ENCODE results near the gene SSBP2.
"Not testable (repeated sequence)": the region's sequence is repeated elsewhere in the genome, so short reads cannot be mapped to it uniquely, and the experiment has no call there.

Gene SSBP2

DNA sequence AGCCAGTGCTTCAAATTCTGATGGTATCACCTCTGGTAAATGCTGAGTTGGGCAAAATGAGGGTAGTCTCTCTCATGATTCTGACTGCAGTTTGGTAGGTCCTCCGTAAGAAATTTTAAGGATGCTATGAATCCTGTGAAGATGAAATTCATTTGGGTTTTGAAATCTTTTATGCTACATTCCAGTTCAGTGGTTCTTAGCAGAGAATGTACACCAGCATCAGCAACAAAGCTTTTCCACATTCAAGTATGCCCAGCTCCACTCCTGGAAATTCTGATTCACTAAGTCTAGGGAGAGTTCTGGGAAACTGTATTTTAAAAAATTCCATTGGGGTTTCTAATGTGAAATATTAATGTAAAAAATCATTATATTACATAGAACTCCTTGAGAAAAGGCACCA is 323.3 kb downstream of the SSBP2 start:
- DNase-seq = no peak

DNA sequence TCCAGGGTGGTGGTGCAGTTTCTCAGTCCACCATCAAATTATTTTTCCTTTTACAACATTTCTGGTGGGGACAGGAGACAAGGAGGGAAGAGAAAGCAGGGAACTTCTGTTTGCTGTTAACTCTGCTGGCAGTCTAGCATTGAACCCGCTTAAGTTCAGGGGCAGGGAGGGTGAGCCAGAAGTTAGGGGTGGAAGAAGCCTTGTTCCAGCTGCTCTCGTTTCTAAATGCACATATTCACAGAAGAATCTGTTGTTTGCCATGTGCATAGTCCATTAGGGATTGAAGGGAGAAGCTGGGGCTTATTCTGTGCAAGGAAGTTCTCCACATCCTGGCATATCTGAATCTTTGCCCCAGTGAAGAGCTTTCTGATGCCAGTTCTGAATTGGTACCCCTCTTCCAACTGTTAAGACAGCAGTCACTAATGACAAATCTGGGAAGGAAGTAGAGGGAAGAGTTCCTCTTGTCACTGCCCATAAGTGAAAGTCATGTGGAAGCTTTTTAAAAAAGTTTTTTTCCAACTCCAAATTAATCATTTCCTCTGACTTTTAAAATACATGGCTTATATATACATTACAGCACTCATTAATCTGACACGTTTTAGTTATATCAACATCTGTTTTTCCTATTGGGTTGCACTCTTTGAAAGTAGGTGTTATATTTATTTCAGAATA is 324.4 kb downstream of the SSBP2 start:
- DNase-seq = no peak

DNA sequence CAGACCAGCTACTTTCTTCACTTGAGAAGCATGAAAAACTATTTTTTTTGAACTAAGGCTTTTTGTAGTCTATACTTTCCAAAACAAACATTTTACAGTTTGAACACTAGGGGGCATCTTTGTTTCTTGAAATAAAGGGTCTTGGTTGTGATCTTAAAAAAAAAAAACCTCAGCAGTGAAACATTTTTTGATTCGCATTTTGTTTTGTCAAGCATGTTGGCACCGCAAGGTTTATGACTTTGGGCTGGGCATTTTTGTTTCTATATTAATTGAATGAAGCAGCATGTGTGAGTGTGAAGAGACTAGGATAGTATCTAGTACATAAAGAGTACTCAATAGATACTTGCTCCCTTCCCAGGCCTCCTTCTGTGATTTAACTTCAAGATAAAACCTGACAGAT is 325.3 kb downstream of the SSBP2 start:
- DNase-seq = peak; percentile 45

- no peak for DNase-seq
Measured at GRCh38 chr5:81424728-81425127, 326.2 kb downstream of the SSBP2 start.

DNA sequence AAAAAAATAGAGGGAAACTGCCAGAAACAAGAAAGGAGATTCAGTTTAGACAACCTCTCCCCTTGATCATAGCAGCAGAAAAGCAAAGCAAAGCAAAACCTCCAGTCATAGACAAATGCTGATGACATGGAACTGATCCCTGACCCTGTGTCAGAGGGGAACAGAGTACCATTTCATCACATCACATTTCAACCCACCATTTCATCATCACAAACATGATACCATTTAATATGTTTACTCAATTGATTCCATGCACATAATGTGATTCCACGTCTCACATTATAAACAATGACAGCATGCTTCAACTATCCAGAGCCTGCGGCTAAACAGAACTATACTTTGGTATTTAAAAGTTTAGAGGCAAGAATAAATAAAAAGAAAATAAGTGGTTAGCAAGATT is 328.2 kb downstream of the SSBP2 start:
- DNase-seq = no peak

GRCh38 chr5:81420039-81420667 is 330.7 kb downstream of the SSBP2 start:
- DNase-seq = no peak

DNA sequence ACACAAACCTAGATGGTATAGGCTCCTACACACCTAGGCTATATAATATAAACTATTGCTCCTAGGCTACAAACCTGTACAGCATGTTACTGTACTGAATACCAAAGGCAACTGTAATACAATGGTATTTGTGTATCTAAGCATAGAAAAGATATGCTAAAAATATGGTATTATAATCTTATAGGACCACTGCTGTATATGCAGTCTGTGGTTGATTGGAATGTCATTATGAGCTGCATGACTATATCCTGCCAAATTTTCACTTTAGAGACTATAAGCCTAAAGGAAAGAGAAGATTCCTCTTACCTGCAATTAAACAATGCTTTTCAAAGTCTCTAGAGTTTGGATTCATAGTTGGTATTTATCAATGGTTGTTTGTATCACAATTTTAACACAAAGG is 332.3 kb downstream of the SSBP2 start:
- no peak for DNase-seq

GRCh38 chr5:81417052-81417451 is 333.8 kb downstream of the SSBP2 start:
- DNase-seq = no peak

DNA sequence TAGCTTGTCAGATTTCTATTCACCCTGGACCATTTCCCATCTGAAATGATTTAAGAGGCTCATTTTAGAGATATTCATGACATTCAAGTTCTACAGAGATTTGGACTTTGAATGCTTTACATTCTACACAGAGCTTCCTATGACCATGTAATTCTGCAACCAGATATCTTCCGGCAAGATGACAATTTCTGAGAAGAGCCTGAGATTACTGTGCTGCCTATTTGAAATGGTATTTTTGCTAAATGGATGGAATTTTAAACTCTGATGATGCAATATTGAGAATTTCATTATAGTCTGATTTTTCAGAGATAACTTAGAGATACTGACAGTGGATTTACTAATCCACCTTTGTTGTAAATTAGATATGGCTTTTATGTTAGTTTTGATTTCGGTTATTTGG is 341.0 kb downstream of the SSBP2 start:
- no peak for DNase-seq

GRCh38 chr5:81409361-81409760 is 341.5 kb downstream of the SSBP2 start:
- no peak for DNase-seq

DNA sequence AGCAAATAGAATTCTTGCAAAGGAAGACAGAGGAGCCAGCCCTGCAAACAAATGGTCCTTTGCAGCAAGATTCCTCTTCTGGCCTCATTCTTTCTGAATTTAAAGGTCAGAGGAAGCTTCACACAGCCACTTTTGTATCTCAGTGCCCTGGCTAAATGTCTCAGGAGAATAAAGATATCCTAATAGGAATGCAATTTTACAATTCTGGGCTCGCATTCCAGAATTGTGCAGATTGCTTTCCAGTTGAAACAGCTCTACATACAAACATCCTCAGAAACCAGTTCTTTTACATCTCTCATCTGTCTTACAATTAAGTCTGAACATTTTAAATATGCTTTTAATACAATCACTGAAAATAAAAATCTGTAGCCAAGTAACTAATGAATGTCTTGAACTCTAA is 342.4 kb downstream of the SSBP2 start:
- DNase-seq = no peak

- DNase-seq = not testable (repeated sequence)
Measured at GRCh38 chr5:81407811-81408210, 343.1 kb downstream of the SSBP2 start.

- no peak for DNase-seq
Measured at GRCh38 chr5:81405126-81405891, 345.6 kb downstream of the SSBP2 start.

DNA sequence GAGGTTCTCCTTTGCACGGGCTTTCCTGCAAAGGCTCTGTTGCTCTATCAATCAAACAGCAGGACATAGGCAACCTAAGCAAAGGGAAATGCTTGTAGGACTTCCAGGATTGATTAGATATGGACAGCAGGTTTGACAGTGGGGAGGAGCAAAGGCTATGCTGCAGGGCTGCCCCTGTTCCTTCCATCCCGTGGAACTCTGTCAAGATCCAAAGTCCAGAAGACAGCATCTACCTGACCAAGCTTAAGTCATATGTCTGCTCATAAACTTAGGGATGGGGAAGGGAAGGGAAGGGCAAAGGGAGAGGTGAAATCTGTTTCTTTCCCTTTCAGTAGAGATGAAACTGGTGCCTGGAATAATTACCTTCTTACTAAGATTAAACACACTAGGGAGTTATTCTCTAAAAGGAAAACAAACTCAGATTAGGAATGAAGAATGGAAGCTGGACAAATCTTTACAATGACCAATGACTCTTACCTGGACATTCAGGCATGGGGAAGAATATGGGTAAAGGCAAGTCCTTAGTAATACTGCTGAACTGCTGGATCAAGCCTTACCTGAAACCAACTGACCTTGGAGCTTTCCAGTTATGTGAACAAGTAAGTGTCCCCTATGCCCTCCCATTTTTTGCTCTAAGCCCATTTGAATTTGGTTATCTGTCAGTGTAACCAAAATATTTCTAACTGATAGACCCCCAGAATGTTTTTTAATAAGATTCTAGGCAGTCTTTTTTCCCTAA is 348.5 kb downstream of the SSBP2 start:
- no peak for DNase-seq

GRCh38 chr5:81401266-81401665 is 349.6 kb downstream of the SSBP2 start:
- DNase-seq = no peak

- DNase-seq = no peak
Measured at GRCh38 chr5:81400375-81400774, 350.5 kb downstream of the SSBP2 start.

DNA sequence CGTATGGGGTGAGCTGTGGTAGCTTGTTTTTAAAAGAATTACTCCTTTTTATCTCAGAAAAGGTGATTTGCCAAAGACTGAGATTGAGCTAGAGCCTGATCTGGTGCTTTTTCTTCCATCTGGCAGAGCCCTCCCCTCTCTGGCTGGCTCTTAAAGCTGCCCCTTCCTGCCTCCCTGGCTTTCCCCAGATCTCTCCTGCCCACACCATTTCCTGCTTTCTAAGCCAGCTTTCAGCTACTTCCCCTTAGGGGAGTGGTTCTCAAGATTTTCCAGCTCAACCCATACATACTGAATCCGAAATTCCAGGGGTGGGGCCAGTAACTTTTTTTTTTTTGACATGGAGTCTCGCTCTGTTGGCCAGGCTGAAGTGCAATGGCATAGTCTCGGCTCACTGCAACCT is 352.2 kb downstream of the SSBP2 start:
- DNase-seq = no peak

- DNase-seq = no peak
Measured at GRCh38 chr5:81397176-81397575, 353.7 kb downstream of the SSBP2 start.

GRCh38 chr5:81395262-81395661 is 355.6 kb downstream of the SSBP2 start:
- DNase-seq = no peak

GRCh38 chr5:81393783-81394718 is 356.8 kb downstream of the SSBP2 start, which contains the start of gene ACOT12:
ACOT12 (minus strand) TSS chr5:81394134; CDS start chr5:81394114, 20 bp downstream.
- DNase-seq = peak; percentile 58

DNA sequence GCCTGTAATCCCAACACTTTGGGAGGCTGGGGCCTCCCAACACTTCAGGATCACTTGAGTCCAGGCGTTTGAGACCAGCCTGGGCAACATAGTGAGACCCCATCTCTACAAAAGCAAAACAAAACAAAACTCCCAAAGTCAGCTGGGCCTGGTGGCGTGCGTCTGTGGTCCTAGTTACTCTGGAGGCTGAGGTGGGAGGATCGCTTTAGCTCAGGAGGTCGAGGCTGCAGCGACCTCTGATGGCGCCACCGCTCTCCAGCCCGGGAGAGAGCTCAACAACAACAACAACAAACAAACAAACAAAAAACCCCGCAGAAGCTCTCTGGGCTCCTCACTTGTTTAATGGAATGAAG is 357.5 kb downstream of the SSBP2 start:
- DNase-seq = peak; percentile 21

- no peak for DNase-seq
Measured at GRCh38 chr5:81389025-81389424, 361.9 kb downstream of the SSBP2 start.
